ENCODE measurements around the gene WNK1.
"Not testable (repeated sequence)": the region's sequence is repeated elsewhere in the genome, so short reads cannot be mapped to it uniquely, and the experiment has no call there.

The WNK1 gene

DNA sequence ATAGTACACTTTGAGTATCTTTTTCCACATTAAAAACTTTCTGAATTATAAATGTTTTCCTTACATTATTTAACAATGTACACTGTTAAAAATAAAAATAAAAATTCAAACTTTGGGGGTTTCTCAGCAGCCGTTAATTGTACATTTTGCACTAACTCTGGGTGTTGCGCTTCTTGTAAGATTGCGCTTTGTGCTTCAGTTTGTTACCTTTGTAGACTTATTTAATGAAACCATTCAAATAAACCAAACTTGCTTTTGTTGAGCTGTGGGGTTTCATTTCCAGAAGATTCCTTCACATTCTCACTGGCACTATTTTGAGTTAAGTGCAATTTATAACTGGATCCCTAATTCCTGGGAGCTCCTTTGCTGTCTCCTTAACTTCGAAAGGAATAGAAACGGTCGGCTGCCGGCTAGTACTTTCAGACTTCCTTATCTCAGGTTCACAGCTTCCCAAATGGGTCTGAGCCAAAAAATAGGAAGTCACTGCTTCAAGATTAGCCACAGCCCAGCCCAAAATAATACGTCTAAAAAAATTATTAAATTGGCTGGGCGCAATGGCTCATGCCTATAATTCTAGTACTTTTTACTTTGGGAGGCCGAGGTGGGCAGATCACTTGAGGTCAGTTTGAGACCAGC is 158.9 kb downstream of the WNK1 start:
- no peak for DNase-seq (ENCODE audit: low spot score)

DNA sequence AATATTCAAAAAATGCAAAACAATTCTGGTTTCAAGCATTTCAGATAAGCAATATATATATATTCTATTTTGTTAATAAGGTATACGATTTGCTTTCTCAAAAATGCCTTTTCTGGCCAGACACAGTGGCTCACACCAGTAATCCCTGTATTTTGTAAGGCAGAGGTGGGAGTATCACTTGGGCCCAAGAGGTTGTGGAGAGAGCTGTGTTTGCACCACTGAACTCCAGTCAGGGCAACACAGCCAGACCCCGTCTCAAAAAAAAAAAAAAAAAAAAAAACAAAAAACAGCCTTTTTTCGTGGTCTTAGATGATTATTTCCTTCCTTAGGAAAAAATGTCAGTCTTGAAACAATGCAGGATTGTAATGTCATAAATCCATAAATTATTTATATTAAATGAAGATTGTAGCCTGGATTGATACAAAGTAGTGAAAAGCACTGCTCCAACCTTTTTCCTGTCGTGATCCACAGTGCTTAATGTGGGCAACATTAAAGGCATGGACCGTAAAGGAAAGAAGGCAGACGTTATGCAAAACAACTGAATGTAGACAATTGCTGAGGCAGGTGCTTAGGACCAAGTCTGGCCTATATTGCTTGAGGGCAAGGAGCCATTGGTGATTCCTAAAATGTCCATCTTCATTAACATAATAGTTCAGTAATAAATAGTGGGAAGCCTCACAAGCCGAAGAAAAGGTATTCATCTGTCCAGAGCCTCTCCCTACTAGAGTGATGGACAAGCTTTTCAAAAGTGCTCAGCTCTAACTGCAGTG is 160.3 kb downstream of the WNK1 start:
- no peak for DNase-seq (ENCODE audit: low spot score)

DNA sequence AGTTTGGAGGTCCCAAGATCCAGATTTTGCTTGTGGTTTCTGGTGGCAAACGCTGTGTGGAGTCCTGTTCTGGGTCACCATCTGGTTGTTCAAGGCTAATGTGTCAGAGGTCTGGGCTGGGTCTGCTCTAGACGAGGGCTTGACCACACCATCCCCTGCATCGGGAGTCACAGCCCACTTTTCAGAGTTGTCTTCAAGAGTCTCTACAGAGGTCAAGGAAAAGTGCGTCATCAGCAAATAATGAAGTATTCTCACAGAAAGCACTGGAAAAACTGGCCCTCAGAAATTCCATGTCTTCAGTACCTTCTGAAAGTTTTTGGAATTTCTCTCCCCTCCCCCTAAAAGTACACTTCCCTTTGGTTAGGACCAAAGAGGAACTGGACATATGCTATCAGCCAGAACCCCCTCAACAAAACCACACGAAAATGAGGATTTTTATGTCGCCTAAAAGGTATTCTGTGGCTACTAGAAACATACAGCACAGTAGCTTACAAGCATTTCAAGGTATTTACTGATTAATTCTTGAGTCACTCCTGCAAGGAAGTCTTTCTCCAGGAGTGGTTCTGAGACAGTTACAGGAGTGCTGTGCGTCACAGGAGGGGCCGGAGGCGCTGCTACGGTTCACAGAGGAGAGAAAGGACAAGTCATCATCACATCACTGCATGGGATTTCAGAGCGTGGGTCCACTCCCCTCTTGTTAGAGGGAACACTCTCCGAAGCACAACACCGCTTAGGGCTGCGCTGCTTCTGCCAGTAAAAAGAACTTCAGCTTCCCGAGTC is 161.7 kb downstream of the WNK1 start:
- DNase-seq (ENCODE audit: low spot score), result no peak

DNA sequence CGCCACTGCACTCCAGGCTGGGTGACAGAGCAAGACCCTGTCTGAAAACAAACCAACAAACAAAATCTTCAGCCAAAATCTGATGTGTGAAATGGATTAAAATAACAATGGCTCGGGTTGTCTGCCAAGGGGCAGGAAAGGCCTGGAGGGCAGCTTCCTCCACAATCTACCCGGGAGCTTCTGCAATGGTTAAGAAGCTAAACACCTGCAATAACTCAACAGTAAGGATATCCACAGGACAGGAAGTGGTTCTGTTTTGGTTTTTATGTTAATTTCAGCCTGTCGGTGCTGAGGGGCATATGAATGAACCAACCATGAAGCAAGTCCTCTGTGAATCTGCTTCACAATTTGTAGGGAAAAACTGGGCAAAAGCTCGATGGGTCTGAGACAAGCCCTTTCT is 162.7 kb downstream of the WNK1 start:
- no peak for DNase-seq (ENCODE audit: low spot score)

DNA sequence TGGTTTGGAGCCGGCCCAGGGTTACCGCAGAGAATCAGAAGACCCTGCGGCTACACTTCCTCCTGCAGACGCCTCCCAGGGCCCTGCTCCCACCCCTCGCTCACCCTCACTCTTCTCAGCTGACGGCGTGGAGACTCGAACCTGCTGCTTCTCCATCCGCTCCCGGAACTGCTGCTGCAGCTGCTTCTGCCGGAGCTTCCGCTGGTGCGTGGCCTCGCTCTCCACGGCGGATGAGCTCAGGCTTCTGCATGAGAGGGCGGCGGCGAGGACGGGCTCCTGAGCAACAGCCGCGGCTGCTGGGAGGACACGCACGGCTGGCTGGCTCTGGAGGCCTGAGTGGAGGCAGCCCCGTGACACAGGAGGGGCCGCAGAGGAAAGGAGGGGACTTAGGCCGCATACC is 163.9 kb downstream of the WNK1 start:
- DNase-seq (ENCODE audit: low spot score), result no peak

DNA sequence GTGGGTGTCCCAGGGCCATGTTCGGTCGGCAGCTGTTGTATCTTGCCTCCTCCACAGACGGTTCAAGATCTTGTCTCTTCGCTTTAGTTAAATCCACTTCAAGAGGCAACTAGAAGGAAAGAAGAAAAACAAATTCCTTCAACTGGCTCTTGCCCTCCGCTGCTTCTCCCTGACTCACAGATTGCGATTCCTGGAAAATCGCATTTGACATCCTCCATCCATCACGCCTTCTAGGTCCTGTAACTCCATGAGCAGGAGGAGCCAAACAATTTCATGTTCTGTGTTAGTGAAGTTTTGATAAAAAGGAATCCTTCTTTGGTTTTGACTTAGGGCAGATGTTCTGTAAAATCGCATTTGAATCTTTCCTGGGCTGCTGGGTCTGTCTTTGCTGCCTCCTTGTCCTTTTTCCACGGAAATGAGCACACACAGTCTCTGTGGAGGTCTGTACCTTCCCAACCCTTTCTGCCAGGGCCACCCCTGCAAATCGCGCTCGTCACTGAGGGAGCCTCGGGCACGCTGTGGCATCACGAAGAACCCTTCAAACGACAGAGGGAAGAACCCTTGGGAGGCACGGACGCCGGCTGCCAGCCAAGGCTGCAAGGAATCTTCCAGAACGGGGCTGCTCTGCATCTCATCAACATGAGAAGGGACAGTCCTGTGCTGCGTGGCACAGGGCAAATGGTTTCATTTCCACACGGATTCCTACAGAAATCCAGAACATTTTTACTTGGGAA is 164.5 kb downstream of the WNK1 start:
- no peak for DNase-seq (ENCODE audit: low spot score)

DNA sequence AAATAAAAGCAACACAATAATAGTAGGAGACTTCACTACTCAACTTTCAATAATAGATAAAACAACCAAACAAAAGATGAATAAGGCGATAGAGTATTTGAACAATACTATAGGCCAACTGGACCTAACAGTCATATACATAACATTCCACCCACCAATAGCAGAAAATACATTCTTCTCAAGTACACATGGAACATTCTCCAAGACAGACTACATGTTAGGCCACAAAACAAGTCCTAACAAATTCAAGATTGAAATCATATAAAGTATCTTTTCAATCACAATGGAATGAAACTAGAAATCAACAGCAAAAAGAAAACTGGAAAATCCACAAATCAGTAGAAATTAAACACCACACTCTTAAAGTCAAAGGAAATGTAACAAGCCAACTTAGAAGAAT is 168.3 kb downstream of the WNK1 start:
- DNase-seq (ENCODE audit: low spot score), result no peak

DNA sequence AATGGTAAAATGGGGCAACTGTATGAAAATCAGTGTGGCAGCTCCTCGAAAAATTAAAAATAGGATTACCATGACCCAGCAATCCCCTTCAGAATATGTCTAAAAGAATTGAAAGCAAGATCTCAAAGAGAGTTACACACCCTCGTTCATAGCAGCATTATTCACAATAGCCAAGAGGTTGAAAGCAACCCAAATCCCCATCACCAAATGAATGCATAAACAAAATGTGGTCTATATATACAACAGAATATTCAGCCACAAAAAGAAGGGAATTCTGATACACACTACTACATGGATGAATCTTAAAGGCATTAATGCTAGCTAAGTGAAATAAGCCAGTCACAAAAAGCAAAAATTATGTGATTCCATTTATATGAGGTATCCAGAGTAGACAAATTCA is 169.9 kb downstream of the WNK1 start:
- DNase-seq (ENCODE audit: low spot score), result no peak

DNA sequence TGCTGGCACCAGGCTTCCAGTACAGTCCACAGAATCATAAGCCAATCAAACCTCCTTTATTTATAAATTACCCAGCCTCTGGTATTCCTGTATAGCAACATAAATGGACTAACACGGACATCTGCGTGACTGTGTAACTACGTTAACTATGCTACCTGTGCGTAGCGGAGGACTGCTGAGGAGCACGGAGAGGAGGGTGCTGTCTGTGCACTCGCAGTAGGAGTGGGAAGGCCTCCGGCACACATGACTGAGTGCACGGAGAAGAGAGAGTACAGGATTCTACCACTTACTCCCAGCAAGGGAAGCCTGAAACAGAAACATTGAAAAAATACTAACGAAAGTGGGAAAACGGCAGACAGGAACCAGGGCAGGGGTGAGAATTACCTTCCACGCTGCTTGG is 174.3 kb downstream of the WNK1 start:
- DNase-seq (ENCODE audit: low spot score), result no peak

DNA sequence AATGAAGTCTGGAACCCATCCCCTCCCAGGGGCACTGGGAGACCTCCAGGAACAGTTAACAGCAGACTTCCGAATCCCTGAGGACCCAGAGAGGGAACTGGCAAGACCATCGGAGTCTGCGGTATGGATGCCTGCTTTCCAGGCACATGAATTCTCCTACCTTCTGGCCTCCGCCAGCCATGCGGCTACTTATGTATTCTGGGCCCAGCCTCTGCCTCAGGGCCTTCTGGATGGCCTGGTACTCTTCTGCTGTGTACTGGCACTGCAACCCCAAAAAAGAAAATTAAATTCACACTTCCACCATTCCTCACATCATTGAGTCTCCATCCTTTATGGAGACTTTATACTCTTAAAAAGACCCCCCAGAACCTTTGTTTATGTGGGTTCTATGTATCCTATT is 178.7 kb downstream of the WNK1 start:
- DNase-seq (ENCODE audit: low spot score), result no peak

DNA sequence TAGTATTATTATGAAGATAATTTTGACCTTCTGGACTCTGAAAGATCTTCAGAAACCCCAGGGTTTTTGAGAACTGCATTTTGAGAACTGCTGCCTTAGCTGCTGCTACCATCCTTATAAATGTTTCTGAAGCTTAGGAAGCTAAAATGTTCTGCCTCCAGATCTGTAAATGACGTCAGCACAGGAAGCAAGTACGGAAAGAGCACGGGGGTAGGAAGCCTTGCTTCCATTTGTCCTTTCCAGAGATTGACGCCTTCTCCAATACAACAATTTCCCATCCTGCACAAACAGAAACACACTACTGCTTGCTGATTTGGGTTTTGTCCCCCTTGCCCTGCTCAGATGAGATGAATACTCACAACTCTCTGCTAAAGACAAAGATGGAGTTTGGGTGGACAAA is 179.2 kb downstream of the WNK1 start:
- no peak for DNase-seq (ENCODE audit: low spot score)

DNA sequence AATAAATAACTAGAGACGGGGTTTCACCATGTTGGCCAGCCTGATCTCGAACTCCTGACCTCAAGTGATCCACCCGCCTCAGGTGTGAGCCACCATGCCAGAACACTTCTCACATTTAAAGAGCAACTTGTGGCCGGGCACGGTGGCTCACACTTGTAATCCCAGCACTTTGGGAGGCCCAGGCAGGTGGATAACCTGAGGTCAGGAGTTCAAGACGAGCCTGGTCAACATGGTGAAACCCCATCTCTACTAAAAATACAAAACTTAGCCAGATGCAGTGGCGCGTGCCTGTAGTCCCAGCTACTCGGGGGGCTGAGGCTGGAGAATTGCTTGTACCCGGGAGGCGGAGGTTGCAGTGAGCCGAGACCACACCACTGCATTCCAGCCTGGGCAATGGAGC is 183.5 kb downstream of the WNK1 start:
- not testable (repeated sequence) for DNase-seq (ENCODE audit: low spot score)

DNA sequence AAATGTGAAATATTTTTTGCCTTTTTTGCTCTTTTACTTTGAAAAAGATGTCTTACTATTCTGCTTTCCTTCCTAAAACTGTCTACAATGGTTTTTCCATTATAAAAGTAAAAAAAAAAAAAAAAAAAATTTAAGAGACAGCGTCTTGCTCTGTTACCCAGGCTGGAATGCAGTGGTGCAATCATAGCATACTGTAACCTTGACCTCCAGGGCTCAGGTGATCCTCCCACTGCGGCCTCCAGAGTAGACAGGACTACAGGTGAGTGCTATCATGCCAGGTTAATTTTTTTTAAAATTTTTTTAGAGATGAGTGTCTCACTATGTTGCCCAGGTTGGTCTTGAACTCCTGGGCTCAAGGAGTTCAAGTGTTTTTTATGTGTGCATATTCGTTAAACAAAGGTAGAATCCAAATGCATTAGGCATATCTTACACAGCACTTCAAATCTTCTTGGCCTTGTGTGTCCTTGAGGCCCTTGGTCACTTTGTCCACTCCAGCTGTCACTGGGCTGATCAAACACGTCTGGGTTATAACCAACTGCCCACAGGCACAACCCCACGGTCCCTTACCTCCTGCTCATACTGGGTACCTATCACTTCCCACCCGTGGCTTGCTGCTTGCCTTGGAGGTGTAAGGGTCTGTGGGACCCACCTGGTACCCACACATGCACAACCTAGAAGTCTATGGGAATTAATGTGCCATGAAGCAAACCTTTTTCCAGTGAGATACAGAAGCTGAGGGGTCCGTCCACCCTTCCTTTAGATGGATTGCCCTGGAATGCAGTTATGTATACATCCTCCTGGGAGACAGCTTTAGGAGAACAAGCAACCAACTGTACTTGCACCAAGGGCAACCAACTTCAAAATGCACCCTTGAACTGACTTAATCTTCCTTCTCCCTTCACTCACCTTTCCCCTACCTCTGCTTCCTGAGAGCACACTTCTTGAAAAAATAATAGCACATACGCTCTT is 184.3 kb downstream of the WNK1 start:
- DNase-seq (ENCODE audit: low spot score), result no peak

DNA sequence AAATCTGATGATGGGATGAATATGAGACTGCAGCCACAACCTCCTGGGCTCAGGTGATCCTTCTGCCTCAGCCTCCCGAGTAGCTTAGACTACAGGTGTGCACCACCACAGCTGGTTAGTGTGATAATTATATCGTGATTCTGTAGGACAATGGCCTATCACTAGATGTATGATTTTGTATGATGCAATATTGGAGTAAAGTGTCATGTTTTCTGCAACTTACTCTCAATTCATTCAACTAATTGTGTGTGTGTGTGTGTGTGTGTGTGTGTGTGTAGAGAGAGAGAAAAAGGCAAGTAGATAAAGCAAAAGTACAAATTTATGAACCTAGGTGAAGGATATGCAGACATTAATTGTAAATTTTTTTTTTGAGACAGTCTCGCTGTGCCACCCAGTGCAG is 186.4 kb downstream of the WNK1 start:
- DNase-seq (ENCODE audit: low spot score), result no peak

DNA sequence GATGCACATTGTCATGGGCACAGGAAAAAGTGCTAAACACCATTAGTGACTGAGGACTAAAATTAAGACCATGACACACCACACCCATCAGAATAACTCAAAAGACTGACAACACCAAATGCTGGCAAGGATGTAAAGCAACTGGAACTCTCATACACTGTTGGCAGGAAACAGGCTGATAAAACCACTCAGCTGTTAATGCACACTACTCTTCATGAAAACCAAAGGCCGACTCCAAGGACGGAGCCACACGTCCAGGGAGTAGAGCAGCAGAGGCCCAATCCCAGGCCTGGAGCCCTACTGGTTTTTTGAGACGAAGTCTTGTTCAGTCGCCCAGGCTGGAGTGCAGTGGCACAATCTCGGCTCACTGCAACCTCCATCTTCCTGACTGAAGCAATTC is 190.7 kb downstream of the WNK1 start:
- no peak for DNase-seq (ENCODE audit: low spot score)

DNA sequence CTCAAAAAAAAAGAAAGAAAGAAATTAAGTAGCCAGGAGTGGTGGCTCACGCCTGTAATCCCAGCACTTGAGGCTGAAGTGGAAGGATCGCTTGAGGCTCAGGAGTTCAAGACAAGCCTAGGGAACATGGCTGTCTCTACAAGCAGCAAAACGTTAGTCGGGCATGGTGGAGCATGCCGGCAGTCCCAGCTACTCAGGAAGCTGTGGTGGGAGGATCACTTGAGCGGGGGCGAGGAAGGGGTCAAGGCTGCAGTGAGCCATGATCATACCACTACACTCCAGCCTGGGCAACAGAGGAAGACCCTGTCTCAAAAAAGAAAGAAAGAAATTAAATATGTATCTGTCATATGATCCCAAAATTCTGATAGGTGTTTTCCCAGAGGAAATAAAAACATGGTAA is 191.8 kb downstream of the WNK1 start:
- no peak for DNase-seq (ENCODE audit: low spot score)

DNA sequence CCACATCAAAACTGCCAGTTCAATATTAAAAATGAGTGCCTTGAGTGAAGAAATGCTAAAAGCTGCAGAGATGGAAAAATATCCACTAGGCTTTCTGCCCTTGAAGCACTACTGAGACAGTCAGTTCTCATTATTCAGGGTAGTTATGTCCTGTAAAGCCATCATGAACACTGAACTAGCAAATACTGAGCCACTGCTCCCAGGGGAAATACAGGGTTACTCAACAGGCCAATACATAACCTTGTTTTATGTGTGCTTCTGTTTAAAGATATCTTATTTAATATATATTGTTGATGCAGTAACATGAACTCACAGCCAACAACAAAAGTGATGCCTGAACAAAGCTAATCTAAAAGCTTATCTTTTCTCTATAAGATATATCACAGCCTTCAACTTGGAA is 193.8 kb downstream of the WNK1 start:
- no peak for DNase-seq (ENCODE audit: low spot score)

DNA sequence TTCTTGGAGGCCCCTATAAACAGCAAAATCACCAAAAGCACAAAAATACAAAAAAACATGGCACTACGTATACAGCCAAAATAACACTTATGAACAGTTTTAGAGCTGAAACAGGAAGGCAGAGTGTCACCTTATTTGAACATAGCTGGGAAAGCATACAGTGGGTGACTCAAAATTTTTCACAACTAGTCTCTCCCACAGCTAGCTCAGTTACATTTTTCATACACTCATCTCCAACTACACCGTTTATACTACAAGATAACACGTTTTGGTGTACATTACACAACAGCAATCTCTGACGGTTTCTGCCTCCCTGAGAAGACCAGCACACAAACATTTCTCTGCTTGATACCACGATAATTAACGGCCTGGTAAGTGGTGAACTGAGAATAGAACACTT is 194.3 kb downstream of the WNK1 start:
- no peak for DNase-seq (ENCODE audit: low spot score)

DNA sequence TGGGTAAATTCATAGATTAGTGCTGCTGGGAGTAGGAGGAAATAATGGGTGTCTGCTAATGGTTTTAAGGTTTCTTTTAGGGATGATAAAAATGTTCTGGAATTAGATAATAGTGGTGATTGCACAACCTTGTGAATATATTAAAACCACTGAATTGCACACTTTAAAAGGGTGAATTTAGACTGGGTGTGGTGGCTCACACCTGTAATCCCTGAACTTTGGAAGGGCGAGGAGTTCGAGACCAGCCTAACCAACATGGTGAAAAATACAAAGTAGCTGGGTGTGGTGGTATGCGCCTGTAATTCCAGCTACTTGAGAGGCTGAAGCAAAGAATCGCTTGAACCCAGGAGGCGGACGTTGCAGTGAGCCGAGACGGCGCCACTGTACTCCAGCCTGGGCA is 195.9 kb downstream of the WNK1 start:
- no peak for DNase-seq (ENCODE audit: low spot score)

DNA sequence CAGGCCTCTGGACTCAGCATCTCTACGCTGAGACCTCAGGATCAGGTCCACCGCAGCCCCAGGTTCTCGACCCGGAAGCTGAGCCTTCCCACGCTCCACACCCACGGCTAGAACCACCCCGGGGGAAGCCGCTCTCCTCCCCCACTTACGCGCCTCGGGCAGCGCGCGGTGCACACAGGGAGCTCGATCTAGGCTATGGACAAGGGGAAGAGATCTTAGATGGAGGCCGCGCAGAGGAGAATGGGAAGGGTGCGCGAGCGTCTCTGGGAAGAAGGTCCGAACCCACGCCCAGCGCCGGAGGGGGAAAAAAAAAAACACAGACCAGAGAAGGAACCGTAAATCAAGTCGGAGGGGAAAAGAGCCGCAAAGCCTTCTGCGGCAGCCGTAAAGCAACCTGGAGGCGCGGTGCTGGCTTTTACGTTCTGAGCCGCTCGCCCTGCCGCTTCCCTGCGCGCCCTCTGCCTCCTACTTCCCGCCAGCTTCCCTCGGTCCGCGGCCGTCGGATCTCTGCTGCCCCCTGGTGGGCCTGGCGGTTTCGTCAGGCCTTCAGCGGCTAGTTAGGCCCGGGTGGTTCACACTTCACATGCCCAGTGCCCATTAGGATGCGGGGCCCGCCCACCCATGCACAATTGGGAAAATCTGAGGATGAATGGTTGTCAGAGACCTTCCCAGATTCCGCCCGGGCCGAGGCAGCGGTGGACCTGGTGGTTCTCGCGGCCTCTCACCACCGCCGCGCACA is 197.2 kb downstream of the WNK1 start, which contains the start of gene RAD52:
Gene RAD52, minus strand, starts transcription at position 242 of the 739 bp plus-strand sequence. CDS start 16,636 bp downstream, outside the sequence.
- DNase-seq (ENCODE audit: low spot score), result peak; percentile 100

All from LoVo (cell line).